ENCODE results near the gene NDUFAF2. TPM values are rescaled to one million over a fixed set of nuclear protein-coding genes. Genes with fewer than 3 reads are reported as not detected.
"Not testable (repeated sequence)": the region's sequence is repeated elsewhere in the genome, so short reads cannot be mapped to it uniquely, and the experiment has no call there.

The NDUFAF2 gene
- total and polyA plus RNA-seq, 4 donors, result 12.2 to 68.8 (median 29.8) TPM

DNA sequence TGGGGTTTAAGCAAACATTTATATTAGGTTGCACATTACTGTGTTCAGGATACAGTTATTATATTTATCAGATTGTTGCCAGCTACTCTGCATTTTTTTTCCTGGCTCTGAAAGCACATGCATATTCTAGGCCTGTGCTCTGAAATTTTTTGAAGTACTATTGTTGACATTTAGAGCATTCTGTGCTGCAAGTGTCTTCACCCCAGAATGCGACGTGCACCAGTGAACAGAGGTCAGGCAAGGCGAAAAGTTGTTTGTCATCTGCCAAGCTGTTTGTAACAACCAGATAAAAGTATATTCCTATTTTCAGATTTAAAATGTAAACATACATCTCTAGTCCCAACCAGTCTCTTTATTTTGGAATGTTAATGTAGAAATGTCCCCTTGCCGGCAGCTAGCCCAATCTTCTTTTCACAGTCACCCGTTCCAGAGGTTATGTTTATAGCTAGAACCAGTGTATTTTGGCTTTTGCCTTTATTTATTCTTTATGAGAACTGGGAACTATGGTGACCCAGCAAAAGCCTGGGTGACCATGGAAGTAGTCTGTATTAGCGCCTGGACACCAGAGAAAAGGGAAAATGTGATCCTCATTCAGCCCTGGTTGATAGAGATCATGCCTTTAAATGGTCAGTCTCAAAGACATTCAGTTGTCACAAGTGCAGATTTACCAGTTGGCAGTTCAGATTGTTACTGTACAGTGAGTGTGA is 84.6 kb downstream of the NDUFAF2 start:
- ATAC-seq (ENCODE audit: insufficient read depth, low FRiP score) (no peak), DNase-seq (peak; percentile 63 to 82 (median 77))
- H3K4me3 ChIP-seq, result no peak overlapping the region
- no peaks in the 10 kb centered on the region for H3K36me3 ChIP-seq (ENCODE audit: control insufficient read depth in 4 of 4, insufficient read depth in 4 of 4, low read length in 4 of 4)
- peaks cover 0 to 5% (median 1%) of the 10 kb centered on the region in 5 donors for H3K4me1 ChIP-seq (ENCODE audit: control insufficient read depth in 5 of 5, insufficient read depth in 5 of 5, low read length in 5 of 5)
- H3K9ac ChIP-seq (ENCODE audit: insufficient read depth in 1 of 2, low read length in 2 of 2), result no peak overlapping the region
- WGBS, 2 donors, result 84 to 86% methylated on average over 6 of the region's 6 CpGs
- no peaks in the 10 kb centered on the region for H3K9me3 ChIP-seq (ENCODE audit: control insufficient read depth in 4 of 4, insufficient read depth in 3 of 4, low read length in 3 of 4)
- no peak overlapping the region for H3K27ac ChIP-seq (ENCODE audit: low read depth in 1 of 2, low read length in 1 of 2)
- TF ChIP-seq, protein P1, sequence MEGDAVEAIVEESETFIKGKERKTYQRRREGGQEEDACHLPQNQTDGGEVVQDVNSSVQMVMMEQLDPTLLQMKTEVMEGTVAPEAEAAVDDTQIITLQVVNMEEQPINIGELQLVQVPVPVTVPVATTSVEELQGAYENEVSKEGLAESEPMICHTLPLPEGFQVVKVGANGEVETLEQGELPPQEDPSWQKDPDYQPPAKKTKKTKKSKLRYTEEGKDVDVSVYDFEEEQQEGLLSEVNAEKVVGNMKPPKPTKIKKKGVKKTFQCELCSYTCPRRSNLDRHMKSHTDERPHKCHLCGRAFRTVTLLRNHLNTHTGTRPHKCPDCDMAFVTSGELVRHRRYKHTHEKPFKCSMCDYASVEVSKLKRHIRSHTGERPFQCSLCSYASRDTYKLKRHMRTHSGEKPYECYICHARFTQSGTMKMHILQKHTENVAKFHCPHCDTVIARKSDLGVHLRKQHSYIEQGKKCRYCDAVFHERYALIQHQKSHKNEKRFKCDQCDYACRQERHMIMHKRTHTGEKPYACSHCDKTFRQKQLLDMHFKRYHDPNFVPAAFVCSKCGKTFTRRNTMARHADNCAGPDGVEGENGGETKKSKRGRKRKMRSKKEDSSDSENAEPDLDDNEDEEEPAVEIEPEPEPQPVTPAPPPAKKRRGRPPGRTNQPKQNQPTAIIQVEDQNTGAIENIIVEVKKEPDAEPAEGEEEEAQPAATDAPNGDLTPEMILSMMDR (IDR thresholded peaks at IDR 0.05; ENCODE audit: control extremely low read depth, extremely low read depth), result no peak
- H3K27me3 ChIP-seq (ENCODE audit: control insufficient read depth in 3 of 3, insufficient read depth in 3 of 3, low read length in 2 of 3), result no peaks in the 10 kb centered on the region

DNA sequence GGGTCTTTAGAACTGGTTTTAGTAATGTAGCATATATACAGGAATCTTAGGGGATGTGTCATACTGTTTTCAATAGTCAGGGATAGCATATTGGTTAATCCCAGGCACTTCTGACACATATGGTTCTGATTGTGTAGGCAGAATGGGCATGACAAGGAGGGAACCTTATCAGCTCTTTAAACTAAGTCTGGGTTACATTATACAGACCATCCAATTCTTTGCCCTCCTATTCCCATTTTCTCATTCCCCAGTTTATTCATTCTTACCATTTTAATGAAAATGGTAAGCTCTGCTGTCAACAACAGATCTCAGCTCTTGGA is 85.1 kb downstream of the NDUFAF2 start:
- DNase-seq (no peak), ATAC-seq (ENCODE audit: insufficient read depth, low FRiP score) (no peak)
- H3K9ac ChIP-seq (ENCODE audit: insufficient read depth in 1 of 2, low read length in 2 of 2), result no peak overlapping the region
- no peaks in the 10 kb centered on the region for H3K36me3 ChIP-seq (ENCODE audit: control insufficient read depth in 4 of 4, insufficient read depth in 4 of 4, low read length in 4 of 4)
- no peaks in the 10 kb centered on the region for H3K9me3 ChIP-seq (ENCODE audit: control insufficient read depth in 4 of 4, insufficient read depth in 3 of 4, low read length in 3 of 4)
- H3K4me3 ChIP-seq, result no peak overlapping the region
- no peaks in the 10 kb centered on the region for H3K27me3 ChIP-seq (ENCODE audit: control insufficient read depth in 3 of 3, insufficient read depth in 3 of 3, low read length in 2 of 3)
- peaks cover 0 to 5% (median 1%) of the 10 kb centered on the region in 5 donors for H3K4me1 ChIP-seq (ENCODE audit: control insufficient read depth in 5 of 5, insufficient read depth in 5 of 5, low read length in 5 of 5)
- TF ChIP-seq, protein P1 (IDR thresholded peaks at IDR 0.05; ENCODE audit: control extremely low read depth, extremely low read depth), result no peak
- no peak overlapping the region for H3K27ac ChIP-seq (ENCODE audit: low read depth in 1 of 2, low read length in 1 of 2)

DNA sequence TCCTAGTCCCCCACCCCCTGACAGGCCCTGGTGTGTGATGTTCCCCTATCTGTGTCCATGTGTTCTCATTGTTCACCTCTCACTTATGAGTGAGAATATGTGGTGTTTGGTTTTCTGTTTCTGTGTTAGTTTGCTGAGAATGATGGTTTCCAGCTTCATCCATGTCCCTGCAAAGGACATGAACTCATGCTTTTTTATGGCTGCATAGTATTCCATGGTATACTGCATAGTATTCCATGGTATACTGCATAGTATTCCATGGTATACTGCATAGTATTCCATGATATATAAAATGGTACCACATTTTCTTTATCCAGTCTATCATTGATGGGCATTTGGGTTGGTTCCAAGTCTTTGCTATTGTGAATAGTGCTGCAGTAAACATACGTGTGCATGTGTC is 86.3 kb downstream of the NDUFAF2 start:
- 91 to 100% methylated on average over 1 of the region's 1 CpG for WGBS, 2 donors

DNA sequence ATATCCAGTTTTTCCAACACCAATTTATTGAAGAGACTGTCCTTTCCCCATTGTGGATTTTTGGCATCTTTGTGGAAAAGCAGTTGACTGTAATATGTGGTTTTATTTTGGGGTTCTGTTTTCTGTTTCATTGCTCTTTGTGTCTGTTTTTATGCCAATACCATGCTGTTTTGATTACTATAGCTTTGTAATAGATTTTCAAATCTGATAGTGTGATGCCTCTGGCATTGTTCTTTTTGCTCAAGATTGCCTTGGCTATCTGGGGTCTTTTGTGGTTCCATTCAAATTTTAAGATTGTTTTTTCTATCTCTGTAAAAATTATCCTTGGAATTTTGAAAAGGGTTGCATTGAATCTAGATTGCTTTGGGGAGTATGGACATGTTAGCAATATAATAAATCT is 99.5 kb downstream of the NDUFAF2 start:
- no peak for ATAC-seq (ENCODE audit: insufficient read depth, low FRiP score)
- DNase-seq, result no peak
- no peak overlapping the region for H3K4me3 ChIP-seq
- H3K9me3 ChIP-seq (ENCODE audit: control insufficient read depth in 4 of 4, insufficient read depth in 3 of 4, low read length in 3 of 4), result no peaks in the 10 kb centered on the region
- H3K4me1 ChIP-seq (ENCODE audit: control insufficient read depth in 5 of 5, insufficient read depth in 5 of 5, low read length in 5 of 5), result no peaks in the 10 kb centered on the region
- TF ChIP-seq, protein P1 (IDR thresholded peaks at IDR 0.05; ENCODE audit: control extremely low read depth, extremely low read depth), result no peak
- H3K27me3 ChIP-seq (ENCODE audit: control insufficient read depth in 3 of 3, insufficient read depth in 3 of 3, low read length in 2 of 3), result no peaks in the 10 kb centered on the region
- no peaks in the 10 kb centered on the region for H3K36me3 ChIP-seq (ENCODE audit: control insufficient read depth in 4 of 4, insufficient read depth in 4 of 4, low read length in 4 of 4)
- no peak overlapping the region for H3K27ac ChIP-seq (ENCODE audit: low read depth in 1 of 2, low read length in 1 of 2)
- H3K9ac ChIP-seq (ENCODE audit: insufficient read depth in 1 of 2, low read length in 2 of 2), result no peak overlapping the region

More for the DNA sequence above, 86.3 kb downstream of the NDUFAF2 start:
- ATAC-seq (ENCODE audit: insufficient read depth, low FRiP score); H3K9ac ChIP-seq (ENCODE audit: insufficient read depth in 1 of 2, low read length in 2 of 2); H3K27ac ChIP-seq (ENCODE audit: low read depth in 1 of 2, low read length in 1 of 2); H3K4me3 ChIP-seq; H3K27me3 ChIP-seq (ENCODE audit: control insufficient read depth in 3 of 3, insufficient read depth in 3 of 3, low read length in 2 of 3); H3K36me3 ChIP-seq (ENCODE audit: control insufficient read depth in 4 of 4, insufficient read depth in 4 of 4, low read length in 4 of 4); H3K9me3 ChIP-seq (ENCODE audit: control insufficient read depth in 4 of 4, insufficient read depth in 3 of 4, low read length in 3 of 4); DNase-seq; H3K4me1 ChIP-seq (ENCODE audit: control insufficient read depth in 5 of 5, insufficient read depth in 5 of 5, low read length in 5 of 5): not testable (repeated sequence)

Data from lung (tissue), 12 donors.